ENCODE results near the gene ZNF236.

Gene ZNF236

GRCh38 chr18:76982841-76983583 lies 160.7 kb downstream of the ZNF236 start:
- H3K27ac ChIP-seq: no peak overlapping the region

DNA sequence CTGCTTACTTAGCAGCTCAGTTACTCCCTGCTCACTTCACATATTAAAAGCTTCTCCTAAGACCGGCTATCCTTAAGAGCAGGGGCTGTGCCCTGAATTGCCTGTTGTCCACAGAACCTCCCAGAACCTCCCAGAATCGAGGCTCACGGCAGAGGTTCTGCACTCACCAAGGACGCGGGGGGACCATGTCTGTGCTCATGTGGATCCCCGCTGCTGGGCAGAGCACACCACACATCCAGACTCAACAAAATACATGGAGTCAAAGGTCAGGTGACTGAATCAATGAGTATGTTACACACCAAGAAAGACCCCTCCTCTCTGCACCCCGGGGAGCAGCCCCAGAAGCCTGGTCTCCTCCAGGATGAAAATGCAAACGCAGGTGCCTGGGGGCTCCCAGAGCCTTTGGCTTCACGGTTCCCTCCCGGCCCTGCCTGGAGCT lies 161.3 kb downstream of the ZNF236 start:
- TF ChIP-seq, protein P1, sequence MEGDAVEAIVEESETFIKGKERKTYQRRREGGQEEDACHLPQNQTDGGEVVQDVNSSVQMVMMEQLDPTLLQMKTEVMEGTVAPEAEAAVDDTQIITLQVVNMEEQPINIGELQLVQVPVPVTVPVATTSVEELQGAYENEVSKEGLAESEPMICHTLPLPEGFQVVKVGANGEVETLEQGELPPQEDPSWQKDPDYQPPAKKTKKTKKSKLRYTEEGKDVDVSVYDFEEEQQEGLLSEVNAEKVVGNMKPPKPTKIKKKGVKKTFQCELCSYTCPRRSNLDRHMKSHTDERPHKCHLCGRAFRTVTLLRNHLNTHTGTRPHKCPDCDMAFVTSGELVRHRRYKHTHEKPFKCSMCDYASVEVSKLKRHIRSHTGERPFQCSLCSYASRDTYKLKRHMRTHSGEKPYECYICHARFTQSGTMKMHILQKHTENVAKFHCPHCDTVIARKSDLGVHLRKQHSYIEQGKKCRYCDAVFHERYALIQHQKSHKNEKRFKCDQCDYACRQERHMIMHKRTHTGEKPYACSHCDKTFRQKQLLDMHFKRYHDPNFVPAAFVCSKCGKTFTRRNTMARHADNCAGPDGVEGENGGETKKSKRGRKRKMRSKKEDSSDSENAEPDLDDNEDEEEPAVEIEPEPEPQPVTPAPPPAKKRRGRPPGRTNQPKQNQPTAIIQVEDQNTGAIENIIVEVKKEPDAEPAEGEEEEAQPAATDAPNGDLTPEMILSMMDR (conservative IDR thresholded peaks at IDR 0.05): peak; percentile 73
- no peak for TF ChIP-seq ZFX (IDR thresholded peaks at IDR 0.05)
- no peak overlapping the region for H3K27ac ChIP-seq

More at GRCh38 chr18:76982841-76983583, 160.7 kb downstream of the ZNF236 start:
- TF ChIP-seq ZFX (IDR thresholded peaks at IDR 0.05): no peak
- TF ChIP-seq, protein P1 (conservative IDR thresholded peaks at IDR 0.05): peak; percentile 92

DNA sequence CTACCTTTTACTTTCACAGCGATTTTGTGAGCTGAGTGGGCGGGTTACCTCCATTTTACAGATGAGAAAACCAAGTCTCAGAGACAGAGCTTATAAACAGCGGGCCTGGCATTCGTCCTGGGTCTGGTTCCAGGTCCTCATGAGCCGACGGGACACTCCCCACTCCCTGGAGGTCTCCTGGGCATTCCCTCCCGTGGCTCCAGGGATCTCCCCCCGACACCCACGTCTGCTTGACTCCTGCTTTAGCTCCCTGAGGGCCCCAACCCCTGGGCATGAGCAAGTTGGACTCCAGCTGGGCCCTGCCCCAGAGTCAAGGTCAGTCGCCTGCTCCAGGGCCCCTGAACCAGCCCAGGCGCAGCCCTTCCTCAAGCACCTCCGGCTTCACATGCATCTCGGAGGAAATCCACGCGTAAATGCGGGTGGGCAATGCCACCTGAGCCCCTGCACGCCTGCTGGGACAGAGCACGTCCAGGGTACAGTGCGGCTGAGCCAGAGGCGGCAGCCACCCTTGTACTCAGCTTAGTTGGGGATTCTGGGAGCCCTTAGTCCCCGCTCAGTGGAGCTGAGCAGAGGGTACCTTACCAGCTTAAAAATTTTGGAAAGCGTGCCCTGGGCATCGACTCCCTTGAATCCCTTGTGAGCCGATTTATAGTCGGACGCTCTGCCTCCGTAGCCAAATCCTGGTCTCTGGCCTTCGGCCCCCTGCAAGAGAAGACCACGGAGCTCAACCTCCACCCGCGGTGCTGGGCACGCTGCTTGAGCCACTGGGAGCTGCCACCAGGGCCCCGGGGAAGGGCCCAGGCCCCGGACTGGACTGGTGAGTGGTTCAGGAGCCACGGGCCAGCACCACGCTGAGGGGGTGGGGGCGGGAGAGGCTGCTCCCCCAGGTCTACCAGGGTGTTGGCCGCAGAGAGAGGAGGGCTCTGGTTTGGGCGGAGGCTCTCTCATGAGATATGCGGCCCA lies 162.1 kb downstream of the ZNF236 start:
- H3K27ac ChIP-seq: no peak overlapping the region
- TF ChIP-seq ZFX (IDR thresholded peaks at IDR 0.05): no peak
- TF ChIP-seq, protein P1 (conservative IDR thresholded peaks at IDR 0.05): no peak

DNA sequence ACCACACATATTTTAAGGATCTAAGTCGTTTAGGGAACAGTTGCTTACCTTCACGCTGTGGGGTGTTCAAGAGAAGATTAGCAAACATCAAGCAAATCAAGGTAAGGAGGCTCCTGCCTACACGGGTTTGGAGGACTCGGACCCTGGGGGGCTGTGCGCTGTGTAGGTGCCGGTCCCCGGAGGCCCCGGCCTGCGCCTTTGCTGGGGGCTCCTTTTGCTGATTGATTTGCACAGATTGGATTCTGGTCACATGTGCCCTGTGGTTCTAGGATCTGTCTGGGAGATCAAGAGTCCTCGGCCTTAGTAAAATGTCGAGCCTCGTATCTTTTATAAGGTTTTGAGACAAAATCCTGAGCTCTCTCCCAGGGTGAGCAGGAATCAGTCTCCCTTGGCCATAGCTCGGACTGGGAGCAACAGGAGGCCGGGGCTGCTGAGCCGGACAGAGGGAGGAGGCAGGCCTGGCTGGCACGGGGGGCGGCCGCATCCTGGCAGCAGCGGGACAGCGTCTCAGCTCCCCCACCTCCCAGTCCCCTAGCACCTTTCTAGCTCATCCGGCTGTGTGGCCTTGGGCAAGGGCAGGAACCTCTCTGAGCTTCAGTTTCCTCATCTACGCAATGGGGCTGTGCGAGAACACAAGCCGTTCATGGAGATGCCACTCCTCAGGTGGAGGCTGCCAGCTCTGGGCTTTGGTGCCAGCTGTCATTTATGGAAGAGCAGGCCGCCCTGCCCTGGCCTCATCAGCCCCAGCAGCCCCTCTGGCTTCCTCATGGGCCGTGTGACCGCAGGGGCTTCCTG lies 163.0 kb downstream of the ZNF236 start:
- no peak for TF ChIP-seq ZFX (IDR thresholded peaks at IDR 0.05)
- TF ChIP-seq, protein P1 (conservative IDR thresholded peaks at IDR 0.05): no peak

GRCh38 chr18:76985951-76986236 lies 163.5 kb downstream of the ZNF236 start:
- H3K27ac ChIP-seq: no peak overlapping the region
- TF ChIP-seq, protein P1 (conservative IDR thresholded peaks at IDR 0.05): no peak

More for the DNA sequence above, 163.0 kb downstream of the ZNF236 start:
- no peak overlapping the region for H3K27ac ChIP-seq

DNA sequence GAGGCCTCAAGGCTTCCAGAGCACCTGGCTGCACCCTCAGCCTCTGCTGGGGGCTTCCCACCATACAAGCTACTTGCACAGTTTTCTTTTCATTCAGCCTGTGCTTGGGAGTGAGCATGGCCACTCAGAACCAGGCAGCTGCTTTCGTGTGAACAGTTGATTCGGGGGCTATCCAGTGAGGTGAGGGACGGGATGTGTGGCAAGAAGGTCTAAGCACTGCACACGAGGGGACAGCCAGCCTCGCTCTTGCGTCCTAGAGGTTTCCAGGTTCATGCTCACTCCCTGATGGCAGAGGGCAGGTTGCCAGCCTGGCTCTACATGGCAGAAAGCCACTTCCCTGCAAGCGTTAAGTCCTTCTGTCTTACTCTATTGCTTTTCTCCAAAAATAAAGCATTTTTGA lies 164.0 kb downstream of the ZNF236 start:
- no peak overlapping the region for H3K27ac ChIP-seq
- TF ChIP-seq ZFX (IDR thresholded peaks at IDR 0.05): no peak

DNA sequence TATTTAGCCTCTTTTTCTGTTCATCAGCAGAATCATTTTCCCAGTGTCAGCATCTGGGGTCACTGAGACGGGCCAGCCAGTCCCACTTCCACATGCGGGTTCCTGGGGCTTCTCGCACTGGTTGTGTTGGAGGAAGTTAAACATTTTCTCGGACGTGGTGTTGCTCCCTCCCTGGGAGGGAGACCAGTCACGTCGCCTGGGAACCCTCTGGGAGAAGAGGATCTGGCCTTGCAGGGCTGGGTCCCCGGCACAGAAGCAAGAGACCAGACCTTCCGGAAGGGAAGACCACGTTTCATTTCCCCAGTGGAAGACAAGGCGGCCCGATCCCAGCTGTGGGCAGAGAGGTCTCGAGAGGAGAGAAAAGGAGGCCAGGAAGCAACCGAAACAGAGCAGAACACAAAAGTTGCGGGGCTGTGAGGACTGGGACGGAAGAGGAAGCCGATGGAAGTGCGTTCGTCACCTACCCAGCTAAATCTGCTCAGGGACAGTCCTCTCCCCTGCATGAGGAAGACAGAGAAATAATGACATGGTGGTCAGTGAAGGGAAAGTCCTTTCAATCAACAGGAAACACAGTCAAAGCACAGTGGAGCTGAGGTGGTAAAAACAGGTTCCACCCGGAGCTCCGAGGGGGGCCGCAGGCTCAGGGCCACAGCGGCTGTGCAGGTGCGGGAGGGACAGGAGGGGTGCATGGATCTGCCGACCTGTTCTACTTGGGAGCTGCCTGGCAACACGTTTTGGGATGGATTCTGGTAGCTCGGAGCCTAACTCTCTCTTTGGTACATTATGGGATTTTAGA lies 165.9 kb downstream of the ZNF236 start:
- TF ChIP-seq, protein P1 (conservative IDR thresholded peaks at IDR 0.05): no peak
- H3K27ac ChIP-seq: no peak overlapping the region
